ENCODE data around the gene SLX4IP.

The SLX4IP gene

DNA sequence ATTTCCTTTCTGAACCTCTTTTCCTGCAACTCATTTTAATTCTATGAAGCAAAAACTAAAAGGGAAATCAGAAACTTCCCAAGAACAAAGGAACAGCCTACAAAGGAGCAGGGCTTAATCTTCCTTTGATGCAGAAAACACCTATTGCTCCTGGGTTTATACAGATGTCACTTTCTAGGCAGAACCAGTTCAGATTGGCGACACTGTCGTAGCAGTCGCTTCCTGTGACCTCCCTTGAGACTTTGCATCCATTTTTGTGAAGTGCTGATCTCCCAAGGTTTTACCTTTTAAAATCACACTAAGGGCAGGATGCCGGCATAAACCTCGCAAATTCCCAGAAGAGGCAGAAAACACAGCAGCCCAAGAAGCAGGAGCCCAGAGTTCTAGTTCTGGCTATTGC, 198.6 kb downstream of the SLX4IP start:
- no peak for DNase-seq (ENCODE audit: low read depth in 2 of 2)

DNA sequence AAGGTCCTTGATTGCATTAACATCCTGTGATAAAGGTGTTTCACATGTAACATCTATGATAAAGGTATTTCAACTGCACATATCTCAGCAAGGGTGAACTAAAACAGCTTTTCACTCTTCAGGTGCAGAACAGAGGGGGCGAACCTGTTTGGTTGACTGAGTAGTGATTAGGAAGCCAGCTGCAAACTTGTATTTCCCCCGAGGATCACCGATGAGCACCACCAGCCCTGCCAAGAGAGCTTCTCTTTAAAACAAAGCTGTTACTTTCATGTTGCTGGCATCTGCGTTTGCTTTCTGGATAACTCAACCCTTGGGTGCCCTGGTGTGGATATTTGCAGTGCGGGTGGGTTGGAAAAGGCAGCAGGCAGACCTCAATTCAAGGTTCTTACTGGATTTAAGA, 199.1 kb downstream of the SLX4IP start:
- no peak for DNase-seq (ENCODE audit: low read depth in 2 of 2)

DNA sequence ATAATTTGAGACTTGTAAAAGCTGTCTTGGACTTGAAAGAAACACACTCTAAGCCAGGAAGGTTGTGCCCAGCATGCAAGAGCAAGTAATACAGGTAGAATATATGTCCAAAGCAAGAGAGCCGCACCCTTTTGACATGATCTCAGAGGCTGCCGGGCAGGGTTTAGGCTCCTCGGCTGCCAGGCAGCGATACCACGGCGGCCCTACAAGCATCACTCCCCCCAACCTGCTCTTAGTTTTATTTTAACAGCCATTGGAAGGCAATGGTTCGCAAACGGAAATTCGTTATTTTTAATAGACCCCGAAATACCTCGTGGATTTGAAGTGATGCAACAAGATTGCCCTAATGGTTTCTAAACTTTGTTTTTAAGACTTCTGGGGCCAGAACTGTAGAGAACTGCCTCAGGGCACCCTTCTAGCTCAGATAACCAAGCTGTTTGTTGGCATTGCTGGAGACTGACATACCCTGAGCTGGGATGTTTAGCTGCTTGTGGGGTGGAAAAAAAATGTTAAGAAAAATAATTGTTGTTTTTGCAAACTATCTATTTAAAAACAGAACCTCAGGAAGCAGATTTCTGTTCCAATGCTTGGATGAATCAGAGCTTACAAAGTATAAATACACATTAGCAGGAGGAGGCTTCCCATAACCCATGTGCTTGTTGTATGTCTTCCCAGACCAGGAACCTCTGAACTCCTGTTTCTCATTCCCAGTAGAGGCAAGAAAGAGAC, 199.7 kb downstream of the SLX4IP start:
- no peak for DNase-seq (ENCODE audit: low read depth in 2 of 2)

DNA sequence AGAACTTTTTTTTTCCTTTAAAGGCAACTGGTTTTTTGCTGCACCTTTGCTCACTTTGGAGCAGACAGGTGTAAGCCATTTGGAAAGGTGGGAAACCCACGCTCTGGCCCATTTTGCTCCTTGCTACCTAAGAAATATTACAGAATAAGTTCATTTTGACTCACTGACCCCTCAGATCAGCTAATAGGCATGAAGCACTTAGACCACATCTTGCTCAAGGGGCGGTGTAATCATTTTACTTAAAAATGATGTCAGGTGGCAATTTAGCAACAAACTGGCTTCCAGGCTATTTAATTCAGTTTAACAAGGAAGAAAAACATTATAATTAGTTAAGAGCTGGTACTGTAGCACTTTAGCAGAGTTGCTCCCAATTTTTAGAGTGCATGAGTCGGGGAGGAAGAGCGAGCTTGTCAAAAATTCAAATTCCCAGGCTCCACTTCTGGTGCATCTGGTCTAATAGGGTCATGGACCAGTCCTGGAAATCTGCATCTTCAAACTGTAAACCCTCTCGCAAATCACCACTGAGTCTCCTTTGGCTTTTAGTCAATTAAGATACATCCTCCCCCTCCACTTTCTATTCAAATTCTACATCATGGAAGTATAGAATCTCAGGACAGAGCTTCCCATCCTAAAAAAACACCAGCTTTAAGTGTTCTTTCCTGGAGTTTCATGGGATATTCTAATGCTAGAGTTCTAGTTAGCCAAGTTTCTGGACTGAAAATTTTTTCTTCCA, 200.5 kb downstream of the SLX4IP start:
- DNase-seq (ENCODE audit: low read depth in 2 of 2), result no peak

DNA sequence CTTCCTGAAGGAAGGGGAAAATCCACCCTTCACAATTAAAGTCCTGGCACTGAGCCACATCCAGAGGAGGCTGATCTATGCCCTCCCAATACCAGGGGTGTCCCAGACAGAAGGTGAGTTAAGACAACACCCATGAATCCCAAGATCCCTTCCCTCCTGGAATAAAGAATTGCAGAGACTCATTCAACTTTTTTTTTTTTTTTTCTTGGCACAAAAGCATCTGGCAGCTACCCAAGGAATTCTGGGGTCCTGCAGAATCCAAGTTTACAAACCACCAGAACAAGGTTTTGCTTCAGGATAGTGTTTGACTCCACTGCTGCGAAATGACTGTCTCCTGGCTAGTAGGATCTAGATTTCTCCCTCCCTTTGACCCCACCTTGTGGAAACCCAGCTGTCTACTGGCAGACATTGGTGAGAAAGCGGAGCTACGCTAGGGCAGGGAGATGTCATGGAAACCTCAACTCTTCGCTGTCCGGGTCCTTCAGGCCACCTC, 201.3 kb downstream of the SLX4IP start:
- DNase-seq (ENCODE audit: low read depth in 2 of 2), result no peak

DNA sequence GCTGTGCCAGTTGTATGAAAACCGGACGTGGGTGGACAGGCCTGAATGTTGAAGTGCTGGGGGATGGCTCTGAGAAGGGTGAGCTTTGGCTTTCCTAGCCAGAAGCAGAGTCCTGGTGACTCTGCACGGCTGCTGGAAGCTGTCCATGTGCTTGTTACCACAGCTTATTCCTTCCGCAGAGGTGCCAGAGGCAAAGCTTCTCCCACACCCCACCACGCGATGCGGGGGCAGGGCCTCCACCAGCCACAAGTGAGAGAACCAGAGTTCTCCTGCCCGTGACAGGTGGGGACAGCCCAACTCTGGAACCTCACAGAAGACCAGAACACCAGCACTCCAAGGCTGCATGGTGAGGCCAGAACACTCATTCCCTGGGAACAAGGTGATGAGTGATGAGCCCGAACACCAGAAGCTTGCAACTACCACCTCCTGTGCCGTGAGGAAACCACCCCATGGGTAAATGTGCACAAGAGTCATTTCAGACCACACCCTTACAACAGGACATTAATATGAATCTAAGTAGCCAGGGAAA, 202.0 kb downstream of the SLX4IP start:
- no peak for DNase-seq (ENCODE audit: low read depth in 2 of 2)

DNA sequence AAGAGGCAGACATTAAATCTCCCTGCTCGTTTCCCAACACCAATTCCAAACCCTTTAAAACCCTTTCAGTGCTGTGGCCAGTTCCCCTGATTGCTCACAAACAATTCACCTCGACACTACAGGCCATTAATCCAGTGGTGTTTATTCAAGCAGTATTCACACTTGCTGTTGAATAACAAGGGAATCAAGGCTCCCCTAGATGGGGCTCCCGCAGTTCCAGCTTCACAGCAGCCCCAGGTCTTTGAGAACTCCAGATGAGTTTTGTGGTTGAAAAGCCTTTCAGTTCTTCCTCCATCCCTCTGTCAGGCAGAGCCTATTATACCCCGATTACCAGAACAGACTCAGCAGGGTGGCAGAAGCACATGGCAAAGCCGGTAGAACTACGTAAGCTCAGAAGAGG, 202.5 kb downstream of the SLX4IP start:
- DNase-seq (ENCODE audit: low read depth in 2 of 2), result no peak

DNA sequence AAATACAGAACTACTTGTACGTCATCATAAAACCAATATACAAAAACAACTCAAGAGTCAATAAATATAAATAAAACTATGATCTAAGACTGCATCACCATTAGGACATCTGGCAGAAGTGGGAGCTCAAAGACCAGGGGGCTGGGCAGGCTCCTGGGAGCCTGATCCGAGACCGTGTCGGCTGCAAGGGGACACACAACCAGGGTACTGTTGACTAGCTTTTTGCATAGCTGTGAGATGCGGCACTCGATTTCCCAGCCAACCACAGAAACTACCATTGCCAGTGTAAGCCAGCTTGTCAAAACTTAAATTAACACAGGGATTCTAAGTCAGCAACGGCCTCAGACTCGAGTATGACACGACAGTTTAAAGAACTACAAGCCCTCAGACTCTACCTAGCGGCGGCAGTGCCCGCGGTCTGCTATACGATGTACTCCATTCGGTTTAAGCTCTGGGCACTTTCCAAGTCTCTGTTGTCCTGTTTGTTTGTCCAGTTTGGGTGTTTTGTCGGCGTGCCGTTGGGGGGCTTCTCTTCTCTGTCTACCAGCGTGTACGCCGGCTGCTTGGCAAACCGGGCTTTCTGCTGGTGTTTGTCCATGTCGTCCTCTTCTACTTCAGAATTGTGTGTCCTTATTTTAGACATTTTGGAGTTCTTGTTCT, 204.1 kb downstream of the SLX4IP start:
- no peak for DNase-seq (ENCODE audit: low read depth in 2 of 2)

DNA sequence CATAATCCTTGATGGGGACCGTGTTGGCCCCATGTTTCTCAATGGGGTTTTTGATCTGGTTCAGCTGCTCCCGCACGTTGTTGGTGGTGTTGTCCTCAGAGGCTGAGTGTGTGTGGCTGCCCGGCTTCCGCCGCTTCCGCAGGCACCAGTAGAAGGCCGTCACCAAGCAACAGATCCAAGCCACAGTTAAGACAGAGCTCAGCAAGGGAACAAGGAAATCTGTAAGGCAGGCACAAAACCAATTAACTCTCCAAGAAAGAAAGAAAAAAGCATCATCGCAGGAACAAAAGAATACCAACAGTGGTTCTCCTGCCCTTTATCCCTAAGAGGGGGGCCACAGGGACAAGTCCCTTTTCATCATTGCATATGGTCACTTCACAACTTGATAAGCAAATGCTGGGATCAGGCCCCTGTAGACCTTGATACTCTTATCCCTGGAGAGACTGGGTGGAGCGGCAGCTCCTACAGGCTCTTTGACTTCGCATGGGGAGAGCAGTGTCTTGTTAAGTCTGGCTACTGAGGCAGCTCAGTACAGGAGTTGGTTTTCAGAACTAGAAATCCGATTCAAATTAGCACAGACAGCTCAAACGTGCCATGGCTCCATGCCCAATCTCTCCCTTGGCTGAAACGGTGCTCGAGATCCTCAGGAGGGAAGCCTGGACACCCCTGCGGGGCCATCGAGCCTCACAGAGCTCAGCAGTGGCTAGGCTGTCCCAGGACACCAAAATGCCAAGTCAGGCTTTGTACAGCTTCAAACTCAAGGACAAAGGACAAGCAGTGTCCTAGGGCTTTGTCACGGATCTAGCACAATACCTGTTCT, 204.8 kb downstream of the SLX4IP start:
- no peak for DNase-seq (ENCODE audit: low read depth in 2 of 2)

DNA sequence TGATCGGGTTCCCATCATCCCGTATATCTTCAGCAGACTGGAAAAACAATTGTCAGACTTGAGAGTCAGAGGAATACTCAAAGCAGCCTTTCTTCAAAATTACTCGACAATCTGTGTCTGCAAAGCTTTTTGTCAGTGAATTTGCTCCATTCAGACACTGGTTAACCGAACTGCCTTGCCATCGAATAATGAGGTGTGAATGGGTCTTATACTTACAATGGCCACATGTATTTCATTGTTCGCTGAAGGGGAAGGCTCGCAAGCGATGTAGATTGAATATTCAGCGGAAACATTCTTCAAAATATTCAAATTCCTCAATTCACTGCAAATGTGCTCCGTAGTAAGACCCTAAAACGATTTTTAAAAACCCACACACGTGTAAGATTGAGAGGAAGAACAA, 205.8 kb downstream of the SLX4IP start:
- DNase-seq (ENCODE audit: low read depth in 2 of 2), result no peak

DNA sequence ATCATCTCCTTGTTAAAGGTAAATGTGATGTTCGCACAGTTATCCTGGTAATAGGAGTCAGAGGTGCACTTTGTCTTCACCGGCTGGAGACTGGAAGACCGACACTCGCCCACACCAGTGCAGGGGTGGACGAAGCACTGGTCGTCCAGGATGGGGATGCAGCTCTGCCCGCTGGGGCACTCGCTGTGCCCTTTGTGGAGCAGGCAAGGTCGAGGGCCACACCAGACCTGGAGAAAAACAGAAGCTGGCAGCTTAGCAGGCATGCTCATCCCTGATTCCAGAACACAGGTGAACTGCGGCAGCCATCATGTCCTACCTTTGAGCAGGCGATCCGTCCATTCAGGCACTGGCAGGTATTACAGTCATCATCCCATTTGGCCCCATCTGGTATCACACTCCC, 206.4 kb downstream of the SLX4IP start:
- no peak for DNase-seq (ENCODE audit: low read depth in 2 of 2)

DNA sequence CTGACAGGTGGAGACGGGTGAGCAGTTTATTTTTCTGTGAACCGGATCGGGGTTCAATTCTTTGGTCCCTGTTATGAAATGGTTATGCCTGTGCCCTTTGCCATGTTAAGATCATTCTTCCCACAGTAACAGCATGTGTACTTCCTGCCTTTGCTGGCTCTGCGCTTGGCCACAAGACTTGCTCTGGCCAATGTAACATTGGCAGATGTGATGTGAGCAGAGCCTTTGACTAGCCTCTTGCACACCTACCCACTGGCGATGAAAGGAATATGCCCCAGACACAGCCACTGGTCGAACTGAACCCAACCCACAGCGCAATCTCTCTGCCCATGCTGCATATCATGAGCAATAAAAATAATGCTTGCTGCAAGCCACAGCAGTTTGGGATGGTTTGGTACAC, 206.8 kb downstream of the SLX4IP start:
- no peak for DNase-seq (ENCODE audit: low read depth in 2 of 2)

DNA sequence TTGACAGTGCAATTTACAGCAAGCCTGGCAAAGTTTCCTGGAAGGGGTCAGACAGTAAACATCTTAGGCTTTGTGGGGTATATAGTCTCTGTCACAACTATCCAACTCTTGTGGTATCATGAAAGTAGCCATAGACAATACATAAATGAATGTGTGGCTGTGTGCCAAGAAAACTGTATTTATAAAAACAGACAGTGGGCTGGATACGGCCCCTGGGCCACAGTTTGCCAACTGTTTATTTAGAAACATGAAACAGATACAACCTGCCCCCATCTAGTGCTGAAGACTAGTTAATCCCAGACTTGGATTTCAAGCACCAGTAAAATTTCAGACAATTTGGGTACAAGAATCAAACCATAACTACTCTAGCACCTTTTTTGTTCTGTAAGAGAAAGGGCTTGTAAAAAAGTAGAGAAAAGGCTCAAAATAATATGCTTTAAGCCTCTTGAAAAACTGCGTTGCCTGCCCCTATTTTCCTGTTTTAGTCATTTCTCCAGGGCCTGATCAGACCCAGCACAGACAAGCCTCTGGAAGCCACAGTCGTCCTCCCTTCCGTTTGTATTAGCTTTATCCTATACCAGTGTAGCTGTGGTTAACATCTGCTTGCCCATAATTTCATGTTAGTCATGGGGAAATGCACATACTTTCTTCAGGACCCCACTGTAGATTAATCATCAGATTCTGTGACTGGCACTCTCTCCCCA, 207.9 kb downstream of the SLX4IP start:
- DNase-seq (ENCODE audit: low read depth in 2 of 2), result no peak

DNA sequence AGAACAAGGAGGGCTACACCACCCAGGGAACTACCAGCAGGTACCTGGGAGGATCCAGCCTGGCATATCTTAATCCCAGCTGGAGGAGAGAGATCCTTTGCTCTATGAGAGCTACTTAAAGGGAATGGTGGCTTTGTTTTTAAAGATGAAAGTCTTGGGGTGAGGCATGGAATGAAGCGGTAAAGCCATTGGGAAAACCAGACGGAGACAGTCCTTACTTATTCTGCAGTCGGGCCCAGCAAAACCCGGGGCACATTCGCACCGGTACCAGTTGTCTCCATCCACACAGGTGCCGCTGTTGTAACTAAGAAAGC, 208.4 kb downstream of the SLX4IP start:
- DNase-seq (ENCODE audit: low read depth in 2 of 2), result no peak

DNA sequence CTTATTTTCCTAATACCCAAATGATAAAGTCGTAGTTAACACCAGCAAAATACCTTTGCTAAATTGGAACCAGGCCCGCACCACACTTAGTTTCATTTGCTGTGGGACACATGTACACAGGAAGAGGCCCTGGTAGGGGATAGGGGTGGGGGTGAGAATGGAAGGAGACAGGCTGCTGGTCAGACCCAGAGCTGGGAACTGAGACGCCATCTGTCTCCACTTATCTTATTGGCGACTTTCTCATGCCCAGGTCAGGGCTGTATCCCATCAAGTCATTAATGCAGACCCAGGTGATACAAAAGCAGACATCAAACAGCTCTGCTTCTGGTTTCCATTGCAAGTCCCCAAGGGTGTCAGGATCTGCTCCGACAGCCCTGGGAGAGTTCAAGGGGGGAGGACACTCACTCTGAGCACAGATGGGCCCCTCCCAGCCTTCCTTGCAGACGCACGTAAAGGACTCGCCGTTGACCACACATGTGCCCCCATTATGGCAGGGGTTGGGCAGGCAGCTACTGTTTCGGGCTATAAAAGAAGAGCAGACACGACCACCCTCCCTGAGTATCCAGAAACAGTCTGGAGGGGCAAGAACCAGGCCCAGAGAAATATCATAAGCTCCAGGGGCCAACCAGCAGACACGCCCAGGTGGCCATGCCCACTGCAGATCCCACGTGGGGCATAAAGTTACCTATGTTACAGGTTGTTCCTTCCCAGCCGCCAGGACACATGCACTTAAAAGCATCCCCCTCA, 209.5 kb downstream of the SLX4IP start:
- DNase-seq (ENCODE audit: low read depth in 2 of 2), result no peak

DNA sequence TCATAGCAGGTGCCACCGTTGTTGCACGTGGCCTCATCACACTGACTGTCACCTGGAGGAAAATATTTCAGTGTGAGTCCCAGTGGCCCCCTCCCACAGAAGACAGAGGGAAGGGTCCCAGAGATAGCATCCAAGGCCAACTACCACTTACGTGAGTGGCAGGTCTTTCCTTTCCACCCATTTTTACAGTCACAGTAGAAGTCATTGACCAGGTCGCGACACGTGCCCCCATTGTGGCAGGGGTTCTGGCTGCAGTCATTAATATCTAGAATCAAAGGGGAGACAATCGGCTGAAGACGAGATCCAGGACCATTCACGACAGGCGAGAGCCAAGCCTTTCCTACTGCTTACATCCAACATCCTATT, 210.1 kb downstream of the SLX4IP start:
- no peak for DNase-seq (ENCODE audit: low read depth in 2 of 2)

DNA sequence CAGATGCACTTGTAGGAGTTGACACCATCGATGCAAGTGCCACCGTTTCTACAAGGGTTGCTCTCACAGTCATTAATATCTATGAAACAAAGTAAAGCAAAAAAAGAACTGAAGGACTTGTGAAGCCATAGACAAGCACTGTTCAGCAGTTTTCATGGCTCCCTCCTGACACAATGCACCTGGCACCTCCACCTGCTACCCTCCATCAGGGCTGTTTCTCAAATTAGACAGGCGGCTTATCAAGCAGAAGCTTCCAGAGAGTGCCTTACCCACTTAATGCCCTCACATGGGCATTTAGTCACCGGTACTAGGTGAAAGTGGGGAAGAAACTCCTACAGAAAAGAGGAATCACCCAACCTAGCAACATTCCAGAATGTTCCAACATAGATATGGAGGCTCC, 210.9 kb downstream of the SLX4IP start:
- no peak for DNase-seq (ENCODE audit: low read depth in 2 of 2)

DNA sequence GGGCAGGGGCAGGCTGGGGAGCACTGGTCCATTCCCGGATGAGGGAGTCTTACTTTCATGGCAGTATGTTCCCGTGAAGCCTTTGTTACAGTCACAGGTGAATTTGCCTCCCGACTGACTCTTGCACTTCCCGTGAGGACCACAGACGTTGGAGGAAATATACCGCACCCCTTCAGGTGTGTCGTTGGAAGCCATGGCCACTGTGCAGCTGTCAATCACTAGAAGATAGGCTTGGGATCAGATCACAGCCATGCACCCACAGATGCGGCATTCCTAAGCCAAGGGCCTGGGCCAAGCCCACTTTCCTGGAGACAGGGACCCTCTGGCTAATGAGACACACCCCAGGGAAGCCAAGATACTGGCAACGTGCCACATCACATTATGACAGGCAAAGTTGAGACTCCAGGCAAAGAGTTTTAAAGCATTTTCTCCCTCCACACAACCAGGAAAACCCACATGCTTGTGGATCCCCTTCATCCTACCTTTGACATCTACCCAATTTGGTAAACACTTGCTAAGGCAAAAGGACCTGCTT, 211.8 kb downstream of the SLX4IP start:
- DNase-seq (ENCODE audit: low read depth in 2 of 2), result no peak

DNA sequence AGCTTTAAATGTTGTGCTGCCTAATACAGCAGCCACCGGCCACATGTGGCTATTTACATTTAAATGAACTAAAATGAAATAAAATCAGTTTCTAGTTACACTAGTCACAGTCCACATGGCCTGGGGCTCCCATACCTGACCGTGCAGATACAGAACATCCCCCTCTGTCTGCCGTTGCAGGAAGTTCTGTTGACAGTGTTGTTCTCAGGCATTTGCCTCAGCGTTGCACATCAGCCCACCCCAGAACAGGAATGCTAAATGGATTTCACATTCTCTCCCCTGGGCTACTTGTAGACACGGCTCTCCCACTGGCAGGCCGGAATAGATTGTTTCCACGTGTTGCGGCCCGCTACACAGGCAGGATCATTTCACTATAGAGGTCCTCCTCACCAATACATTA, 212.4 kb downstream of the SLX4IP start:
- DNase-seq (ENCODE audit: low read depth in 2 of 2), result no peak

DNA sequence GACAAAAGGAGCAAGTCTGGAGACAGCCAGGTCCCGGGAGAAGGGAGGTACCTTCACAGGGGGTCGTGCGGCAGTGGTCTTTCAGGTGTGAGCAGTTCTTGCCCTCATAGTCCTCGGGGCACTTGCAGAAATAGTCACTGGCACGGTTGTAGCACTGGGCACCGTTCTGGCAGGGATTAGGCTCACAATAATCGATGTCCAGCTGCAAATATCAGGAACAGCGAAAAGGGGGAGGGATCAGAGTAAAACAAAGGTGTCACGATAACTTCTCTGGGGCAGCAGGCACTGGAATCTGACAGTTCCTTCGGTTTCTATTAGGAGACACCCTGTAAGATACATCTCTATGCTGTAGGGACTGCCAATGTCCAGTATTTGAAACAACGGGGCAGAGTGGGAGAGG, 212.8 kb downstream of the SLX4IP start:
- no peak for DNase-seq (ENCODE audit: low read depth in 2 of 2)
